Suprapubic skin (tissue), 4 donors: ENCODE data around the gene OR5AL1. TPM values are rescaled to one million over a fixed set of nuclear protein-coding genes. Genes with fewer than 3 reads are reported as not detected.
"Not testable (repeated sequence)": the region's sequence is repeated elsewhere in the genome, so short reads cannot be mapped to it uniquely, and the experiment has no call there.

Source experiments
- DNase-seq, 2 donors: peaks; one replicate each; pipeline ENCODE4 v3.0.0-alpha.2; 2019; ENCODE audit warnings: low spot score in 2 of 2
- H3K27ac ChIP-seq: fragments of 200-600 bp; sonication (generic); one replicate; pipeline ENCODE4 v1.5.1; 2019
- H3K27me3 ChIP-seq: fragments of 200-600 bp; sonication (generic); one replicate; pipeline ENCODE4 v1.5.1; 2019
- H3K36me3 ChIP-seq: fragments of 200-600 bp; sonication (generic); one replicate; pipeline ENCODE4 v1.5.1; 2019
- H3K4me1 ChIP-seq: fragments of 200-600 bp; sonication (generic); one replicate; pipeline ENCODE4 v1.5.1; 2019
- H3K4me3 ChIP-seq: fragments of 200-600 bp; sonication (generic); one replicate; pipeline ENCODE4 v1.5.1; 2019; ENCODE audit warnings: mild to moderate bottlenecking
- H3K9me3 ChIP-seq: fragments of 200-600 bp; sonication (generic); one replicate; pipeline ENCODE4 v1.5.1; 2019
- CTCF ChIP-seq, 2 donors: fragments of 200-600 bp in 1 of 2; fragments of 450-650 bp in 1 of 2; sonication (generic) in 1 of 2; IDR thresholded peaks; one replicate each; pipeline ENCODE4 v1.5.1; 2016 to 2019; ENCODE audit warnings: antibody characterized with exemption in 2 of 2, mild to moderate bottlenecking in 1 of 2, moderate library complexity in 1 of 2
- EP300 ChIP-seq: sonication (generic); formaldehyde crosslinking; IDR thresholded peaks from one replicate; pipeline ENCODE4 v1.6.1; 2017; ENCODE audit warnings: antibody characterized with exemption
- POLR2A ChIP-seq, 2 donors: fragments of 450-650 bp; IDR thresholded peaks; one replicate each; pipeline ENCODE4 v1.6.1; 2017; ENCODE audit warnings: antibody characterized with exemption in 2 of 2, mild to moderate bottlenecking in 2 of 2, moderate library complexity in 2 of 2
- POLR2AphosphoS5 ChIP-seq, 3 donors: sonication (generic); formaldehyde crosslinking; IDR thresholded peaks; one replicate each; pipeline ENCODE4 v1.6.1; 2017; ENCODE audit warnings: antibody characterized with exemption in 3 of 3
- WGBS: methylation state at CpG from one replicate; pipeline ENCODE4 v1.1.5; 2018; 5-methylcytosine and 5-hydroxymethylcytosine counted together
- total RNA-seq, 4 donors: library from RNA; depleted of rRNA; stranded (reverse); fragments of >200 nt; gene quantifications; one replicate each; pipeline ENCODE4 v1.1.0, GENCODE V29; 2016

OR5AL1 gene
- not detected for total RNA-seq

GRCh38 chr11:56412396-56412795 is at the start of gene OR5AL1:
OR5AL1 (plus strand) TSS chr11:56412696.
- 72% methylated on average over 1 of the region's 1 CpG for WGBS
- DNase-seq, result no peak
- H3K36me3 ChIP-seq, result no peaks in the 10 kb centered on the region
- TF ChIP-seq CTCF (IDR thresholded peaks at IDR 0.05) (no peak), POLR2AphosphoS5 (IDR thresholded peaks at IDR 0.05) (no peak), POLR2A (IDR thresholded peaks at IDR 0.05) (no peak), EP300 (no peak)
- H3K9me3 ChIP-seq, result no peaks in the 10 kb centered on the region
- H3K27me3 ChIP-seq, result no peaks in the 10 kb centered on the region
- H3K4me1 ChIP-seq, result no peaks in the 10 kb centered on the region
- H3K4me3 ChIP-seq, result no peak within 1 kb of the TSS
- no peak within 1 kb of the TSS for H3K27ac ChIP-seq

- Histone ChIP-seq H3K4me1 (no peaks in the 10 kb centered on the region), H3K9me3 (no peaks in the 10 kb centered on the region), H3K4me3 (no peak within 1 kb of the TSS), H3K36me3 (no peaks in the 10 kb centered on the region), H3K27ac (no peak within 1 kb of the TSS), H3K27me3 (no peaks in the 10 kb centered on the region)
- TF ChIP-seq POLR2AphosphoS5 (IDR thresholded peaks at IDR 0.05) (no peak), POLR2A (IDR thresholded peaks at IDR 0.05) (no peak), EP300 (no peak), CTCF (IDR thresholded peaks at IDR 0.05) (no peak)
- no peak for DNase-seq
- 88% methylated on average over 2 of the region's 2 CpGs for WGBS
These were observed 37.2 kb upstream of the OR5AL1 start, which contains the start of gene OR8U1 for GRCh38 chr11:56375324-56375723. OR8U1 (plus strand) TSS chr11:56375624; CDS start chr11:56375624, 0 bp downstream.

- TF ChIP-seq POLR2A (IDR thresholded peaks at IDR 0.05) (no peak), CTCF (IDR thresholded peaks at IDR 0.05) (no peak), POLR2AphosphoS5 (IDR thresholded peaks at IDR 0.05) (no peak), EP300 (no peak)
- no peak for DNase-seq
- no peak overlapping the region for H3K27ac ChIP-seq
- no peaks in the 10 kb centered on the region for H3K4me1 ChIP-seq
- H3K9me3 ChIP-seq, result no peaks in the 10 kb centered on the region
- H3K4me3 ChIP-seq, result no peak overlapping the region
- H3K36me3 ChIP-seq, result no peaks in the 10 kb centered on the region
- WGBS, result 78% methylated on average over 2 of the region's 2 CpGs
- H3K27me3 ChIP-seq, result no peaks in the 10 kb centered on the region
These were observed 32.4 kb upstream of the OR5AL1 start for GRCh38 chr11:56380120-56380519.

DNA sequence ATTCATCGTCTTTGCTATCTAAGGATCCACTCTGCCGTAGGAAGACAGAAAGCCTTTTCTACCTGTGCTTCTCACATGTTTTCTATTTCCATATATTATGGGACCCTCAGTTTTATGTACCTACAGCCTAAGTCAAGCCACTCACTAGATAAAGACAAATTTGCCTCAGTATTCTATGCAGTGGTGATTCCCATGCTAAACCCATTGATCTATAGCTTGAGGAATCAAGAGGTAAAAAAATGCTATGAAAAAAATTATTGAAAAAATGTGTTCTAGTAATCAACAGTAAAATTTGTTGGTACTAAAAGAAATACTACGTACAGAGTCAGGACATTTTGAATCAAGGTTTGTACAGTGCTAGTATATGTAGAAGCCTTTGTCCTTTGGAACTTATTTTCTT is 18.1 kb upstream of the OR5AL1 start:
- WGBS, result 87% methylated on average over 3 of the region's 3 CpGs

GRCh38 chr11:56396047-56396446 is 16.4 kb upstream of the OR5AL1 start:
- DNase-seq, result no peak
- Histone ChIP-seq H3K27me3 (no peaks in the 10 kb centered on the region), H3K9me3 (no peaks in the 10 kb centered on the region), H3K4me1 (no peaks in the 10 kb centered on the region), H3K27ac (no peak overlapping the region), H3K36me3 (no peaks in the 10 kb centered on the region), H3K4me3 (no peak overlapping the region)
- WGBS, result 61% methylated on average over 3 of the region's 3 CpGs
- TF ChIP-seq POLR2A (IDR thresholded peaks at IDR 0.05) (no peak), POLR2AphosphoS5 (IDR thresholded peaks at IDR 0.05) (no peak), EP300 (no peak), CTCF (IDR thresholded peaks at IDR 0.05) (no peak)

More for the DNA sequence above, 18.1 kb upstream of the OR5AL1 start:
- H3K36me3 ChIP-seq, result no peaks in the 10 kb centered on the region
- no peaks in the 10 kb centered on the region for H3K4me1 ChIP-seq
- no peaks in the 10 kb centered on the region for H3K9me3 ChIP-seq
- H3K27ac ChIP-seq, result no peak overlapping the region
- no peak for DNase-seq
- H3K27me3 ChIP-seq, result no peaks in the 10 kb centered on the region
- no peak overlapping the region for H3K4me3 ChIP-seq
- TF ChIP-seq EP300 (no peak), CTCF (IDR thresholded peaks at IDR 0.05) (no peak), POLR2A (IDR thresholded peaks at IDR 0.05) (no peak), POLR2AphosphoS5 (IDR thresholded peaks at IDR 0.05) (no peak)

- not testable (repeated sequence) for H3K9me3 ChIP-seq, H3K36me3 ChIP-seq, H3K4me3 ChIP-seq, H3K27ac ChIP-seq, H3K4me1 ChIP-seq, H3K27me3 ChIP-seq
- 93% methylated on average over 8 of the region's 27 CpGs for WGBS
- DNase-seq, result peak in 1 of 2 donors; percentile 51
These were observed 10.5 kb upstream of the OR5AL1 start for GRCh38 chr11:56401858-56402461.
